GM18526 (cell line): Measurements from ENCODE around the gene PDE7B.

Source experiments
- POLR2A ChIP-seq: IDR thresholded peaks from 3 replicates; pipeline ENCODE4 v1.6.1; 2011; ENCODE audit not compliant: insufficient read length; ENCODE audit errors: extremely low read depth

The PDE7B gene

GRCh38 chr6:135869857-135870256 is 18.4 kb downstream of the PDE7B start:
- TF ChIP-seq POLR2A = no peak

GRCh38 chr6:135870722-135871121 is 19.2 kb downstream of the PDE7B start:
- no peak for TF ChIP-seq POLR2A

GRCh38 chr6:135871296-135871695 is 19.8 kb downstream of the PDE7B start:
- TF ChIP-seq POLR2A = no peak

DNA sequence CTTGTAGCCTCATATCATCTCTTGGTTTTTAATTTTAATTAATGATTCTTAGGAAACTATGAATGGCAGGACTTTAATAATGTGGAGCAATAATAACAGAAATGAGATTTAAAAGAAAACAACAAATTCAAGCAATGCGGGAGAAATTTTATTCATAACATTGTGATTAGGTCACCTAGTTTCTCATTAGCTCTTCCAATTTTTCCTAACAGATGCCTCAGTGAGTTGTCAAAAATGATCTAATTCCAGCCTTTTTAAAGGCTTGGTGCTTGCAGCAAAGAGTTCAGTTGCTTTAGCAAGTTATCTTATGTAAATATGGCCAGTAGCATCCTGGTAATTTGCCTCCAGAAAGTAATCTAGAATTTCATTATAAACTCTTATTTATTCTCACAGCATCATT is 20.4 kb downstream of the PDE7B start:
- TF ChIP-seq POLR2A = no peak

GRCh38 chr6:135875446-135875845 is 23.9 kb downstream of the PDE7B start:
- no peak for TF ChIP-seq POLR2A

- no peak for TF ChIP-seq POLR2A
Observed at GRCh38 chr6:135876058-135876457, 24.6 kb downstream of the PDE7B start.

- no peak for TF ChIP-seq POLR2A
Observed at GRCh38 chr6:135877666-135878065, 26.2 kb downstream of the PDE7B start.

DNA sequence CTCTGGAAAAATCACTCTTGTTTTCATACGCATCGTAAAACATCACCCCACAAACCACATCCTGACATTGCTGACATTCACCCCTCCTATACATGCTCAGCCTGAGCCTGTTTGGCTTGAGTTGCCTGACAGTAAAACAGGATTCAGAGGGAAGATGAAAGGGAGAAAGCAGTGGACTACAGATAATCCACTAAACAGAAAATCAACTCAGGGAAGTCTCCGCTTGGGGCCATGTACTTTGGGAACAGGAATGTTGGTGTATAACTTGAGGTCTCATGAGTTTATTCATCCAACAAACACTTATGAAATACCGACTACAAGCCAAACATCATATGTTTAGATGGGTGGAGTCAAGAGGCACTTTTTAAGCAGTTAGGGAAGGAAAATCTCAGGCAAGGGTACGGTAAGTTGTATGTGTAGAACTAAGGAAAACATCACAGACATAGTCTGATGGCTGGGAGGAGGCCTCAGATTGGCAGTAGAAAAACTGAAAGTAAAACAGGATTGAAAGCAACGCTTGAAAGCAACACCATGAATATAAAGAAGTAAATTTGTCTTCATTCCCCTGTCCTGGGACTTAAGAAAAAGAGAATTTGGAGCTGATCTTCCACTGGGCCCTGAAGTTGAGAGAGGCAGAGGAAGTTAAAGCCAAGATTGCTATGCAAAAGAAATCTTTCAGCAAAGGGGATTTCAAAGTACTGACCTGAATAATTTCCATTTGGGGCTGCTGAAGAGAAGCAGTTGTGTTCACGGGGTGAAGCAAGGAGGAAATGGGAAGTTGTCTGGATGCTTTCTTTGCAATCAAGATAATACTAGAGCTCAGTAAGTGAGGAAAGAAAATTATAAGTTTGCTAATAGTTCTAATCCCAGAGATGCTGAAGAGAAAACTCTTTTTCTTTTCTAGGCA is 28.8 kb downstream of the PDE7B start:
- no peak for TF ChIP-seq POLR2A

DNA sequence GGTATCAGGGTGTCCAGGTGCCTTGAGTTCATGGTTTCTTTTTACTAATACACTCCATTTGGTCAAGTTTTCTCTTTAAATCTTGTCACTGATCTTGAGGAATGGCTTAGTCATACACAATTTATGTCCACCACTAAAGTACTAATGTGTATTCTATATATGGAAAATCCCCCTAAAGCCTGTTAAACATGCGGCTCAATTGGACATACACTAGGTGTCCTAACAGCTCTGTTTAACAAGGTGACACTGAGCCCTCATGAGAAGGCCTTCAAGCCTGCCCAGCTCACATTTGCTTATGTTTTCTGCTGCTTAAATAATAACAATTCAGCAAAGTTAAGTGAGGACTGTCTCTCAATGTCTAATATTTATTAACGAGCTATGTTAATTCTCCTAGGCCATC is 31.5 kb downstream of the PDE7B start:
- no peak for TF ChIP-seq POLR2A

- TF ChIP-seq POLR2A = no peak
Observed at GRCh38 chr6:135883536-135883935, 32.0 kb downstream of the PDE7B start.

- no peak for TF ChIP-seq POLR2A
Observed at GRCh38 chr6:135884136-135884535, 32.6 kb downstream of the PDE7B start.

DNA sequence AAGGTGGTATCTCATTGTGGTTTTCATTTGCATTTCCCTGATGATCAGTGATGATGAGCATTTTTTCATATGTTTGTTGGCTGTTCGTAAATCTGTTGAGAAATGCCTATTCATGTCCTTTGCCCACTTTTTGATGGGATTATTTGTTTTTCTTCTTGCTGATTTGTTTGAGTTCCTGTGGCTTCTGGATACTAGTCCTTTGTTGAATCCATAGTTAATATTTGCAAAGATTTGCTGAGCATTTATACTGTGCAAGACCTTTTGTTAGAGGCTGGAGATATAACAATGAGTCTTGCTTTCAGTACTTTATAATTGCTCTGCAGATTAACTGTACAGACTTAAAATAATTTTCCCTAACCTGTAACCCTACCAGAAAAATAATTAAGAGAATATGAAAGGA is 35.6 kb downstream of the PDE7B start:
- TF ChIP-seq POLR2A = no peak

- no peak for TF ChIP-seq POLR2A
Observed at GRCh38 chr6:135888818-135889217, 37.3 kb downstream of the PDE7B start.

- TF ChIP-seq POLR2A = no peak
Observed at GRCh38 chr6:135890876-135891275, 39.4 kb downstream of the PDE7B start.

DNA sequence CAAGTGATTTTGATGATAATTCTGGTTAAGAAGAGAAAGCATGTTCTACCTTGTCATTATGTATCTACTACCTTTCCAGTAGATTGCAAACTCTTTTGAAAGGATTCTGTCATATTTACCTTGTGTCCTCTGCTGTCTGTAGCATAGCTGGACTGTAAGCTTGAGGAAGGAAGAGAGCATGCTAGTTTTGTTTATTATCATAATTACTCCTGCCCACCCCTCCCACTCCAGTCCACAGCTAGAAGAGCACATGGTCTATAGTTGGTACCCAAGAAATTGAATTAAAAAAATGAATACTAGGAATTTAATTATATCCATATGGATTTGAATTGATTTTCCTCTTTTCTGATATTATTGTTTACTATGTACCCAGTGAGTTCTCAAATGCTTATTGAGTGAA is 40.2 kb downstream of the PDE7B start:
- no peak for TF ChIP-seq POLR2A

GRCh38 chr6:135895231-135895911 is 43.9 kb downstream of the PDE7B start:
- TF ChIP-seq POLR2A = no peak
